Astrocyte of the spinal cord (primary cell): ENCODE data around the gene PPP1R12B.
"Not testable (repeated sequence)": the region's sequence is repeated elsewhere in the genome, so short reads cannot be mapped to it uniquely, and the experiment has no call there.

ENCODE experiments used
- DNase-seq: peaks from one replicate; pipeline ENCODE4 v3.0.0; 2011; ENCODE audit warnings: low read depth, low spot score
- H3K4me3 ChIP-seq: 2 replicates; pipeline ENCODE4 v1.5.1; 2011; ENCODE audit warnings: low read depth, mild to moderate bottlenecking, low read length, moderate library complexity
- in situ Hi-C: cut with HindIII; loops from 2 replicates; pipeline ENCODE4 v1.10.0; 2017; ENCODE audit warnings: low sequenced_read_pairs
- TF ChIP-seq, protein P1 (sequence below): IDR thresholded peaks from 2 replicates; pipeline ENCODE4 v1.5.1; 2012; ENCODE audit warnings: low read depth, mild to moderate bottlenecking, low read length, inconsistent platforms

Gene PPP1R12B

GRCh38 chr1:202374099-202374498 lies 25.6 kb downstream of the PPP1R12B start:
- H3K4me3 ChIP-seq = no peak overlapping the region
- in situ Hi-C loops = no loop called here
- TF ChIP-seq, protein P1, sequence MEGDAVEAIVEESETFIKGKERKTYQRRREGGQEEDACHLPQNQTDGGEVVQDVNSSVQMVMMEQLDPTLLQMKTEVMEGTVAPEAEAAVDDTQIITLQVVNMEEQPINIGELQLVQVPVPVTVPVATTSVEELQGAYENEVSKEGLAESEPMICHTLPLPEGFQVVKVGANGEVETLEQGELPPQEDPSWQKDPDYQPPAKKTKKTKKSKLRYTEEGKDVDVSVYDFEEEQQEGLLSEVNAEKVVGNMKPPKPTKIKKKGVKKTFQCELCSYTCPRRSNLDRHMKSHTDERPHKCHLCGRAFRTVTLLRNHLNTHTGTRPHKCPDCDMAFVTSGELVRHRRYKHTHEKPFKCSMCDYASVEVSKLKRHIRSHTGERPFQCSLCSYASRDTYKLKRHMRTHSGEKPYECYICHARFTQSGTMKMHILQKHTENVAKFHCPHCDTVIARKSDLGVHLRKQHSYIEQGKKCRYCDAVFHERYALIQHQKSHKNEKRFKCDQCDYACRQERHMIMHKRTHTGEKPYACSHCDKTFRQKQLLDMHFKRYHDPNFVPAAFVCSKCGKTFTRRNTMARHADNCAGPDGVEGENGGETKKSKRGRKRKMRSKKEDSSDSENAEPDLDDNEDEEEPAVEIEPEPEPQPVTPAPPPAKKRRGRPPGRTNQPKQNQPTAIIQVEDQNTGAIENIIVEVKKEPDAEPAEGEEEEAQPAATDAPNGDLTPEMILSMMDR = no peak
- DNase-seq = no peak

GRCh38 chr1:202375175-202375574 lies 26.7 kb downstream of the PPP1R12B start:
- DNase-seq, in situ Hi-C loops, H3K4me3 ChIP-seq: not testable (repeated sequence)

DNA sequence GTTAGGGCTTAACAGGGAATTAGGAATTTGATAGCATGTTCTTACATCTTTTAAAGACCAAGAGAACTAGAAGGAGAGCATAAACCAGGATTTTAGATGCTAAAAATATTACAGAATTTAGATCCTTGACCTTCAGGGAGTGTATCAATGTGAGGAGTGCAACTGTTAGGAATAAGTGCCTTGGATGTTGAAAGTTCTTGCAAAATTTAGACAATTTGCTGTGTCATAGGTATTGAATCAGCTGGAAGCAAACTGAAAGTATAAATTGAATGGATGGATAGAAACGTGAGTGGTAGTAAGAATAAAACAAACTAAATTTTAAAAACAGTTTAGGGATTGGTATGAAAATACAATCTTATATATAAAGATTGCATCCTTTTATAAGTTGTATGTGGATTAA lies 27.7 kb downstream of the PPP1R12B start:
- no peak overlapping the region for H3K4me3 ChIP-seq
- TF ChIP-seq, protein P1 = no peak
- DNase-seq = no peak
- in situ Hi-C loops = no loop called here

DNA sequence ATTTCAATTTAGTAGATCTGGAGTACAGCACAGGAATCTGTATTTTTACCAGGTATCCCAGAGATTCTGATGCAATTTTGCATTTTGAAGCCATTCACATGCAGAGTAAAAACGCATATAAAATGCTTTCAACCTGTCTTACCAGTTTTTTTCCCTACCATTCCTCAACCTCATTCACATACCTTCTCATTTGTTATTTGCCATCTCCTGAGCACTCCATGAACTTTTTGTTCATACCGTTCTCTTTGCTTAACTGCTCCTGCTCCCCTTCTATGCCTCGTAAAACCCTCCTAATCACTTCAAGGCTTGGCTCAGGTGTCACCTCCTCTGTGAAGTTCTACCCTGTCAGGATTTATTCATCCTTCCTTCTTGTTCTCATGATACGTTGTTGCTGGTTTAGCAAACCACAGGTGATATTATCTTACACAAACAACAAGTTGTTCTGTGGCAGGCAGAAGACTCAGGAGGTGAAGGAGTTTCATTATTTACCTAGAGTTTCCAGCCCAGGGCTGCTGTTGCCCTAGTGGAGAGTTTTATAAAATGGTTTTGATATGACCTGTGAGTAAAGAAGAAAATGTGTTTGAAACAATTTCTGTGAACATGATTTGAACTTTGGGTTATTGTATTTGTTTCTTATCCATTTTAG lies 31.5 kb downstream of the PPP1R12B start:
- TF ChIP-seq, protein P1 = peak; percentile 12

DNA sequence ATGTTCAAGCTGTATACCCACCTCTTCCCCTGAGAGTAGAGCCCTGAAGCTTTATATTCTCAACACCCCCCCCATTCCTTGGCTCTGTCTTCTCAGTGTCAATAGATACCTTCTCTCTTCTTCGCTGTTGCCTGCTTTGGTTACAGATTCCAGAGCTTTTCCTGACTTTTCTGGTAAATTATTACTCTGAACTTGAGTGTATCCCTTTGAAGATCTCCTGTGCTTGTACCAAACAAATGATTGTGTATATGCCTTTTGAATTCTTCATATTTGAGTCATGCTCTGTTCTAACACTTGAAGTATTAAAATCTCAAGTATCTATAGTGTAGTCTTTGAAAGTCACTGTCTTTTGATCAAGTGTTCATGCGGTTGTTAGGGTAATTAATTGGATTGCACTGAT lies 32.0 kb downstream of the PPP1R12B start:
- peak; percentile 12 for DNase-seq
- in situ Hi-C loops, H3K4me3 ChIP-seq: not testable (repeated sequence)

More for the DNA sequence above, 31.5 kb downstream of the PPP1R12B start:
- in situ Hi-C loops, DNase-seq, H3K4me3 ChIP-seq: not testable (repeated sequence)

GRCh38 chr1:202381867-202382266 lies 33.4 kb downstream of the PPP1R12B start:
- DNase-seq, H3K4me3 ChIP-seq, in situ Hi-C loops: not testable (repeated sequence)

DNA sequence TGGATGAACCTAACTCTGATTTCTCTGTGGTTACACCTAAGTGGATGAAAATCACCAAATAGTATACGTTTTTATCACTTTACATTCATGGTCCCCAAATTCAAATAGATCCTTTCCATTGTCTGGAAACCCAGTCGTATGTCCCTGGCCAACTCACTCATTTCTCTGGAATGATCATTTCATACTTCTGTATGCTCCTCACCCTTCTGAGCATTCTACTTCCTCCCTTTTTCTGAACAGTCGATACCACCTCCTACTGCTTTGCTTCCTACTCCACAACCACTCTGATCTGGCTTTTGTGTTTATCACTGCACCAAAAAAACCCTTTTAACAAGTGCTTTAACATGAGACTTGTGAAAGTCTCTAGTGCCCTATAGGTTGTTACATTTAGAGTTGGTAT lies 47.3 kb downstream of the PPP1R12B start:
- in situ Hi-C loops, H3K4me3 ChIP-seq: not testable (repeated sequence)
- DNase-seq = peak; percentile 36

DNA sequence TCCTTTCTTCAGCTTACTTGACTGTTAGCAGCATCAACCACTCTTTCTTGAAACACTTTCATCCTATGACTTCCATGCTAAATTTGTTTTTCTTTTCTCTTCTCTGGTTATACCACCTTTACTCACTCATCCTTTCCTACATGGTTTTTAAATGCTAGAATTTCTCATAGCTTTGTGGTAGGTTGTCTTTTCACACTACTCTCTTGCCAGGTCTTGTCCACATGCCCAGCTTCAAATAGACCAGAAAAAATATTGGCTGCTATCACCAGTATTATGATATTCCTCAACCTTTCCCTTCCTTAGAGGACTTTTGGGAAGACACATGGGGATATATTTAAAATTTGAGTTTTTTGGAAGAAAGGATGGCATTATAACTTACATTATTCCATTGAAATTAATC lies 48.8 kb downstream of the PPP1R12B start:
- TF ChIP-seq, protein P1 = no peak
- in situ Hi-C loops = no loop called here
- H3K4me3 ChIP-seq = no peak overlapping the region
- DNase-seq = no peak

GRCh38 chr1:202398439-202398838 lies 49.9 kb downstream of the PPP1R12B start:
- H3K4me3 ChIP-seq, DNase-seq, in situ Hi-C loops: not testable (repeated sequence)

DNA sequence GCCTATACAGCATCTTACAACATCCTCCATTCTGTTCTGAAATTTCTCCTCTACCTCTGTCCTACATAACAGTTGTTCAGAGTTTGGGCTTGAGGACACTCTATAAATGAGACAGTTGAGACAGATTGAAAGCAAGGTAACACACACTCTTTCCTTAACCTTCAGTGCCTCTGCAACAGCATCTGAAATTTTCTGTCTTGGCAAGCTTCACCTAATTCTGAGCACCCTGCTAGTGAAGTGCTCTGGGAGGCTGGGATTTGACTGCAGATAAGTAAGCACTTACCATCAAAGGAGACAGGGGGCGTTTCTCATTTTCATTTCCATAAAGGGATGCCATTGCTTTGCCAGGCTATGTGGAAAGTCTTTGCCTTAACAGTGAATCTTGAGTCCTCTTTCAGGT lies 53.3 kb downstream of the PPP1R12B start:
- DNase-seq, H3K4me3 ChIP-seq, in situ Hi-C loops: not testable (repeated sequence)

DNA sequence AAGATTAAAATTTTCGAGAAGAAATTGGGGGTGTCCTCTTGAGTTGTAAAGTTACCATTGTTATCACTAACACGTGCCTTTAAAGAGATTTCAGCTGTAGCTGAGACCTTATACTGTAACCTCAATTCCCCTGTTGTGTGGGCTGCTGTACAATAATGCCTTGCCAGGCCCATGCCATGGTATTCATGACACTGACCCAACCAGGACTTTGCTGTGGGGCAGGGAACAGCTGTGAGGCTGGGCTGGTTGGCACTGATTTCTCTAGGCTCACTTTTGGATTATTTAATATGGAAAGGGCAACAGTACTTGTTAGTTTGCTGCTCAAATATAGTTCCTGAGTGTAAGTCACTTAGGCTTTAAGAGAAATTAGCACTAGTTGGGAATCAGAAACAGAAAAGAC lies 54.9 kb downstream of the PPP1R12B start:
- in situ Hi-C loops = not testable (repeated sequence)

More for the DNA sequence above, 54.9 kb downstream of the PPP1R12B start:
- not testable (repeated sequence) for DNase-seq, H3K4me3 ChIP-seq
